DND-41 (cell line): ENCODE data around the gene SETBP1.

Source experiments
- ATAC-seq: fragments of 200-7000 bp; cut with Tn5 transposase; 3 replicates; pipeline ENCODE4 v1.9.1; 2021; ENCODE audit warnings: low read depth; ENCODE audit not compliant: insufficient read depth
- DNase-seq: peaks from one replicate; pipeline ENCODE4 v3.0.0-alpha.2; 2020
- H2AFZ ChIP-seq: 2 replicates; pipeline ENCODE4 v1.6.0; 2012; ENCODE audit warnings: low read depth, low read length
- H3K27ac ChIP-seq: 2 replicates; pipeline ENCODE4 v1.5.1; 2012; ENCODE audit warnings: low read length, inconsistent platforms
- H3K27me3 ChIP-seq: fragments of 200-600 bp; sonication (generic); 2 replicates; pipeline ENCODE4 v1.6.0; 2012; ENCODE audit warnings: low read length, mild to moderate bottlenecking, inconsistent platforms; ENCODE audit not compliant: insufficient read depth, poor library complexity
- H3K36me3 ChIP-seq: 2 replicates; pipeline ENCODE4 v1.5.1; 2012; ENCODE audit warnings: low read length, inconsistent platforms; ENCODE audit not compliant: insufficient read depth
- H3K4me1 ChIP-seq: 2 replicates; pipeline ENCODE4 v1.5.1; 2012; ENCODE audit warnings: mild to moderate bottlenecking, low read length; ENCODE audit not compliant: insufficient read depth
- H3K4me2 ChIP-seq: 2 replicates; pipeline ENCODE4 v1.6.0; 2012; ENCODE audit warnings: mild to moderate bottlenecking, moderate library complexity, low read length, inconsistent platforms; ENCODE audit not compliant: insufficient read depth
- H3K4me3 ChIP-seq, 2 experiments: fragments of 200-600 bp in 1 of 2; shearing (Covaris generic) in 1 of 2; 2 replicates each; pipeline ENCODE4 v1.5.1; 2012 to 2016; ENCODE audit warnings: inconsistent platforms in 2 of 2, low read length in 2 of 2, mild to moderate bottlenecking in 2 of 2, low read depth in 1 of 2, moderate library complexity in 1 of 2
- H3K79me2 ChIP-seq: 2 replicates; pipeline ENCODE4 v1.6.0; 2012; ENCODE audit warnings: low read length, inconsistent platforms; ENCODE audit not compliant: insufficient read depth
- H3K9ac ChIP-seq: 2 replicates; pipeline ENCODE4 v1.6.0; 2012; ENCODE audit warnings: low read depth, mild to moderate bottlenecking, inconsistent platforms, low read length, moderate library complexity
- H3K9me3 ChIP-seq: 2 replicates; pipeline ENCODE4 v1.5.1; 2012; ENCODE audit warnings: low read length, moderate library complexity, mild to moderate bottlenecking, inconsistent platforms; ENCODE audit not compliant: insufficient read depth, severe bottlenecking
- H4K20me1 ChIP-seq: 2 replicates; pipeline ENCODE4 v1.6.0; 2012; ENCODE audit warnings: low read length; ENCODE audit not compliant: insufficient read depth
- CTCF ChIP-seq: IDR thresholded peaks from 2 replicates; pipeline ENCODE4 v1.5.1; 2012; ENCODE audit warnings: borderline replicate concordance, low read length, moderate library complexity, mild to moderate bottlenecking; ENCODE audit not compliant: poor library complexity, severe bottlenecking; ENCODE audit errors: extremely low read depth
- EZH2 ChIP-seq: IDR thresholded peaks from 3 replicates; pipeline ENCODE4 v1.6.1; 2012; ENCODE audit warnings: borderline replicate concordance, low read depth, mild to moderate bottlenecking, moderate library complexity, low read length, inconsistent platforms; ENCODE audit not compliant: severe bottlenecking

Gene SETBP1

DNA sequence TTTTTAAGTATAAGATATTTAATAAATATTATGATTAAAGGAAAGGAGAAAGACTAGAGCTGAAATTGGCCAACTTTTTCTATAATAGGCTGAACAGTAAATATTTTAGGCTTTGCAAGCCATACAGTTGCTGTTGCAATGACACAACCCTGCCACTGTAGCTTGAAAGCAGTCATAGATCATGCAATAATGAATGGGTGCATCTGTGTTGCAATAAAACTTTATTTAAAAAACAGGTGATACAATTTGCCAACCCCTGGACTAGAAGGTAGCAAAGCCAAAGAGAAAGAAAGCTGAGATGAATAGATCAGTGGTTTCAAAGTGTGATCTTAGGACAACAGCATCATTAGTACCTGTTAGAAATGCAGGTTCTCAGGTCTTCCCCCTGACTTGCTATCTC is 219.1 kb downstream of the SETBP1 start:
- Histone ChIP-seq H3K27me3 (no peaks in the 10 kb centered on the region), H3K9me3 (no peaks in the 10 kb centered on the region), H3K27ac (no peak overlapping the region), H3K4me2 (no peak overlapping the region), H3K4me3 (no peak overlapping the region), H3K9ac (no peak overlapping the region), H4K20me1 (no peaks in the 10 kb centered on the region), H3K36me3 (no peaks in the 10 kb centered on the region), H2AFZ (no peak overlapping the region), H3K79me2 (no peaks in the 10 kb centered on the region), H3K4me1 (no peaks in the 10 kb centered on the region)
- no peak for DNase-seq
- TF ChIP-seq CTCF (peak; percentile 9), EZH2 (no peak)
- ATAC-seq, result no peak

DNA sequence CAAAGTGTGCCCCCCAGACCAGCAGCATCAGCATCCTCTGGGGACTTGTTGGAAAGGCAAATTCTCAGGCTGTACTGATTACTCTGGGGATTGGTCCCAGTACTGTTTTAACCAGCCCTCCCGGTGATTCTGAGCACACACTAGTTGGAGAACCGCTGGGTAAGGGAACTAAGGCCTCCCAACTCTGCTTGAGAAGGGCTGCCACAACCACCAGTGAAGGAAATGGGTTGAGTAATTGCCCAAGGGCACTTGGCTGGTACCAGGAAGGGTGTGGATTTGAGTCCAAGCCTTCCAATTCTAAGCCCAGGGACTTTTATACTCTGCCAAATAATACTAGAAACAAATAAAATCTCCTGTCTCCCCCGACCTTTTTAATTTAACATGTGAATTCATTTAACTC is 219.9 kb downstream of the SETBP1 start:
- H3K9ac ChIP-seq, result no peak overlapping the region
- H4K20me1 ChIP-seq, result no peaks in the 10 kb centered on the region
- no peaks in the 10 kb centered on the region for H3K9me3 ChIP-seq
- H3K4me1 ChIP-seq, result no peaks in the 10 kb centered on the region
- no peak for ATAC-seq
- no peak for DNase-seq
- no peak overlapping the region for H3K4me3 ChIP-seq
- H2AFZ ChIP-seq, result no peak overlapping the region
- H3K36me3 ChIP-seq, result no peaks in the 10 kb centered on the region
- H3K4me2 ChIP-seq, result no peak overlapping the region
- no peaks in the 10 kb centered on the region for H3K27me3 ChIP-seq
- TF ChIP-seq EZH2, result no peak
- no peak for TF ChIP-seq CTCF
- H3K27ac ChIP-seq, result no peak overlapping the region
- no peaks in the 10 kb centered on the region for H3K79me2 ChIP-seq

GRCh38 chr18:44901283-44901682 is 220.6 kb downstream of the SETBP1 start:
- H3K4me3 ChIP-seq, result no peak overlapping the region

More at GRCh38 chr18:44901283-44901682, 220.6 kb downstream of the SETBP1 start:
- H3K36me3 ChIP-seq, result no peaks in the 10 kb centered on the region
- no peaks in the 10 kb centered on the region for H3K9me3 ChIP-seq
- H3K9ac ChIP-seq, result no peak overlapping the region
- H3K27ac ChIP-seq, result no peak overlapping the region
- no peaks in the 10 kb centered on the region for H3K4me1 ChIP-seq
- H3K79me2 ChIP-seq, result no peaks in the 10 kb centered on the region
- ATAC-seq (no peak), DNase-seq (no peak)
- H3K4me2 ChIP-seq, result no peak overlapping the region
- no peak overlapping the region for H2AFZ ChIP-seq
- TF ChIP-seq EZH2 (no peak), CTCF (no peak)
- H4K20me1 ChIP-seq, result no peaks in the 10 kb centered on the region
- no peaks in the 10 kb centered on the region for H3K27me3 ChIP-seq
